ENCODE results near the gene BRI3BP.
"Not testable (repeated sequence)": the region's sequence is repeated elsewhere in the genome, so short reads cannot be mapped to it uniquely, and the experiment has no call there.

BRI3BP gene

DNA sequence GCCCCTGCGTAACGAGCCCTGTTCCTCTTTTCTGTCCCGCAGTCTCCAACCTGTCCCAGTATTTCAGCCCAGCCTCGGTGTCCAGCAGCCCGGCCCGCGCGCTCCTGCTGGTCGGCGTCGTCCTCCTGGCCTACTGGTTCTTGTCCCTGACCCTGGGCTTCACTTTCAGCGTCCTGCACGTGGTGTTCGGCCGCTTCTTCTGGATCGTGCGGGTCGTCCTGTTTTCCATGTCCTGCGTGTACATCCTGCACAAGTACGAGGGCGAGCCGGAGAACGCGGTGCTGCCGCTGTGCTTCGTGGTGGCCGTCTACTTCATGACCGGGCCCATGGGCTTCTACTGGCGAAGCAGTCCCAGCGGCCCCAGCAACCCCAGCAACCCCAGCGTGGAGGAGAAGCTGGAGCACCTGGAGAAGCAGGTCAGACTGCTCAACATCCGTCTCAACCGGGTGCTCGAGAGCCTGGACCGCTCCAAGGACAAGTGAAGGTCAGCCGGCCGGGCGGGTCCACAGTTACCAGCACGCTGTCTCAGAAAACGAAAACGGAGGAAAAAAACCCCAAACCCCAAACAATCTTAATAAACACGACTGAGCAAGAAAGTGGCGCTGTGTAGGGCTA lies 31.6 kb downstream of the BRI3BP start:
- no peak overlapping the region for H3K9ac ChIP-seq (ENCODE audit: low read depth, low read length)
- H3K36me3 ChIP-seq (ENCODE audit: control insufficient read depth, insufficient read depth, low read length): peaks cover 18% of the 10 kb centered on the region
- no peaks in the 10 kb centered on the region for H3K27me3 ChIP-seq (ENCODE audit: control insufficient read depth, insufficient read depth, low read length)
- H3K27ac ChIP-seq (ENCODE audit: low read depth, low read length): no peak overlapping the region
- no peaks in the 10 kb centered on the region for H3K9me3 ChIP-seq (ENCODE audit: control insufficient read depth, insufficient read depth, low read length)
- no peak overlapping the region for H3K4me3 ChIP-seq (ENCODE audit: low read depth, low read length)
- no peaks in the 10 kb centered on the region for H3K4me1 ChIP-seq (ENCODE audit: control insufficient read depth, insufficient read depth, low read length)

DNA sequence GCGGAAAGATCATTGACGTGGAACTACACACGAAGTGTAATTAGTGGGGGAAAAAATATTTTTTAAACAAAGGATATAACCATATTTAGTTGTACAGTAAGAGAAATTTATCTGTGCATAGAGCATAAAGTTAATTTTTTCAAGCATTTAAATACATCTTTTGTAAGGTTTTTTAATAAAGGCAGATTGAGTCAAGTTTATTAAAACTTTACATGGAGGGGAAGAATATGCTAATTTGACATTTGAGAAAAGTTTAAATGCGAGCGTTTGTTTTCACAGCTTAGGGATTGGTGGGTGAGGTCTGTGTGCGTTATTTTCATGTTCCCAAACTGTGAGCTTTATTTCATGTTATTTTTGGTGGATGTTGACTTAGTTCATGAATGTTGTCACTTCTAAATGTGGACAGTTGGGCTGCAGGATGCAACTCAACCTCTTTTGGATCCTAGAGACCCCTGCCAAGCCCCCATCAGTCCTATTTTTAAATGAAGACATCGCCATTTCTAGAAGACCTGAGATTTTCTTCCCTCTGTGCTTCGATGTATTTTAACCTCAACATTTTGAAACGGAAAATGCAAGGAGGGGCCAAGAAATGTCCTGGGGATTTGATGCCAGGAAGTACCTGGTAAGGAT lies 32.3 kb downstream of the BRI3BP start:
- Histone ChIP-seq H3K9ac (ENCODE audit: low read depth, low read length) (no peak overlapping the region), H3K36me3 (ENCODE audit: control insufficient read depth, insufficient read depth, low read length) (peaks cover 18% of the 10 kb centered on the region), H3K4me1 (ENCODE audit: control insufficient read depth, insufficient read depth, low read length) (no peaks in the 10 kb centered on the region), H3K27me3 (ENCODE audit: control insufficient read depth, insufficient read depth, low read length) (no peaks in the 10 kb centered on the region), H3K4me3 (ENCODE audit: low read depth, low read length) (no peak overlapping the region), H3K27ac (ENCODE audit: low read depth, low read length) (no peak overlapping the region), H3K9me3 (ENCODE audit: control insufficient read depth, insufficient read depth, low read length) (no peaks in the 10 kb centered on the region)

DNA sequence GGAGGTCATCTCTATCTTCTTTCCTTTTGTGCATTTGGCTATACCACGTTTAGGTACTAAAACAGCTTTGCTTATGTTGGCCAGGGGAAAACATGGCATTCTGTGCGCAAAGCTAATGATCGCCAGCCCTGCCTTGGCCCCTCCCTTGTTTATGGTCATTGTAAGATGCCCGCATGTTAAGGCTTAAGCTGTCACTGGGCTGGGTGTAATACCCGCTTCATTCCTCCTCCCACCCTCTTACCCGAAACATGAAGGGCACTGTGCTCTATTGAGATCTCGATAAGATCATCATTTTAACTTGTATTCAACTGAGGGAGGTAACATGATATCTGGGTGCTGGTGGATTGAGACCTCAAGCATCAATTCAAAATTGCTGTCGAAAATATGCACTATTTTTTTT lies 34.7 kb downstream of the BRI3BP start:
- H3K4me3 ChIP-seq (ENCODE audit: low read depth, low read length): no peak overlapping the region
- no peak overlapping the region for H3K27ac ChIP-seq (ENCODE audit: low read depth, low read length)
- H3K36me3 ChIP-seq (ENCODE audit: control insufficient read depth, insufficient read depth, low read length): peaks cover 14% of the 10 kb centered on the region
- no peaks in the 10 kb centered on the region for H3K27me3 ChIP-seq (ENCODE audit: control insufficient read depth, insufficient read depth, low read length)
- H3K9me3 ChIP-seq (ENCODE audit: control insufficient read depth, insufficient read depth, low read length): no peaks in the 10 kb centered on the region
- no peak overlapping the region for H3K9ac ChIP-seq (ENCODE audit: low read depth, low read length)
- H3K4me1 ChIP-seq (ENCODE audit: control insufficient read depth, insufficient read depth, low read length): no peaks in the 10 kb centered on the region

DNA sequence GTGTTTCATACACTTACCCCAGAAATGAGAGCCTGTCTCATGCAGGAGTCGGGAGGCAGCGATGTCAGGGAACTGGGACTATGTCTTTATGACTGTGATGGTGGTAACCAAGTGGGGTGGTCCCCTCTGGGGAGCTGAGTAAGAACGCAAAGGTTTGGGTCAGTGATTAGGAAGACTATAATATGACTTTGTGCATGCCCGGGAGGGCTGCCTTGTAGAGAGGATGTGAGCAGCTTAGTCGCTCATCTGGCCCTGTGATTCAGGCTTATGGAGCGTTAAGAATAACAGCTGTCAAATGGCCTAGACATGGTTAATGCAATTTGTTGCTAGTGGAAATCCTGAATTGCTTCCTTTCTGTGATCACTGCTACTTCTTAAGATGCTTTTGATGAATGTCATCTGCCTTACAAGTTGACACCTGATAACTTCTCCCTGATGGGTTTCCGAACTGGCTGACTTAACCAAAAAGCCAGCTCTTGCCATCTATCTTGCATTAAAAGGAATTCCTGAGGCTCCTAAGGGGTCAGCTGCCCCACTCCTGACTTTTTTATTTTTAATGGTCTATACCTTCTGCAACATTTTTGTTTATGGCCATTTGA lies 36.4 kb downstream of the BRI3BP start:
- Histone ChIP-seq H3K4me3 (ENCODE audit: low read depth, low read length) (no peak overlapping the region), H3K9me3 (ENCODE audit: control insufficient read depth, insufficient read depth, low read length) (peaks cover 2% of the 10 kb centered on the region; the same call in 1 of the 2 replicates), H3K36me3 (ENCODE audit: control insufficient read depth, insufficient read depth, low read length) (peaks cover 10% of the 10 kb centered on the region), H3K27me3 (ENCODE audit: control insufficient read depth, insufficient read depth, low read length) (no peaks in the 10 kb centered on the region), H3K9ac (ENCODE audit: low read depth, low read length) (no peak overlapping the region), H3K27ac (ENCODE audit: low read depth, low read length) (no peak overlapping the region), H3K4me1 (ENCODE audit: control insufficient read depth, insufficient read depth, low read length) (no peaks in the 10 kb centered on the region)

DNA sequence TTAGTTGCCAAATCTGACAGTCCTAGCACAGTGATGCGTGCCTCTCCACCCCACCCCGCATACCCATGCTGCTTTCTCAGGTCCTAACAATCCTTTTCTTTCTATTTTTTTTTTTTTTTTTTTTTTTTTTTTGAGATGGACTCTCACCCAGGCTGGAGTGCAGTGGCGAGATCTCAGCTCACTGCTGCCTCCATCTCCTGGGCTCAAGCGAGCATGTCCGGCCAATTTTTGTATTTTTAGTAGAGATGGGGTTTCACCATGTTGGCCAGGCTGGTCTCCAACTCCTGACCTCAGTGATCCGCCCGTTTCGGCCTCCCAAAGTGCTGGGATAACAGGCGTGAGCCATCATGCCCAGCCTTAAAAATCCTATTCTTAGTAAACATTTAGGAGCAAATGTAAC lies 38.0 kb downstream of the BRI3BP start:
- H3K9me3 ChIP-seq (ENCODE audit: control insufficient read depth, insufficient read depth, low read length); H3K36me3 ChIP-seq (ENCODE audit: control insufficient read depth, insufficient read depth, low read length); H3K9ac ChIP-seq (ENCODE audit: low read depth, low read length); H3K27ac ChIP-seq (ENCODE audit: low read depth, low read length); H3K4me3 ChIP-seq (ENCODE audit: low read depth, low read length); H3K27me3 ChIP-seq (ENCODE audit: control insufficient read depth, insufficient read depth, low read length); H3K4me1 ChIP-seq (ENCODE audit: control insufficient read depth, insufficient read depth, low read length): not testable (repeated sequence)

DNA sequence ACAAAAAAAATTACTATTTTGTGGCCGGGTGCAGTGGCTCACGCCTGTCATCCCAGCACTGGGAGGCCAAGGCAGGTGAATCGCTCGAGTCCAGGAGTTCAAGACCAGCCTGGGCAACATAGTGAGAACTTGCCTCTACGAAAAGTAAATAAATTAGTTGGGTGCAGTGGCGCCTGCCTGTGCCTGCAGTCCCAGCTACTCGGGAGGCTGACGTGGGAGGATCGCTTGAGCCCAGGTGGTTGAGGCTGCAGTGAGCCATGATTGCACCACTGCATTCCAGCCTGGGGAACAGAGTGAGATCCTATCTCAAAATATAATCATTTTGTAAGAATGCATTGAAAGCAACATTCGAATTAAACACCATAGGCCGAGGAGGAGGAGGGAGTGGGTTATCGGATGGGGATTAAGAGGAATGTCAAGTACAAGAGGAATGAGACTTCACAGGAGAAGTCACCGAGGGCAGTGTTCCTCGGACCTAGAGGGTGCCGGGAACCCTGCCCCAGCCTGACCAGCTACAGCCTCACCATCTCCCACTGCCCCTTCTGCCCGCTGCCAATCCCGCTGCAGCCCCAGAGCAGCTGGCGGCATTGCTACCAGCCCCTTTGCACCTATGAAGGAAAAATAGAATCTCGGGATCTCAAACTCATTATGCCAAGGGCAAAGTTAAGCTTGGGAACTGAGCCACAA lies 39.2 kb downstream of the BRI3BP start:
- no peak overlapping the region for H3K27ac ChIP-seq (ENCODE audit: low read depth, low read length)
- no peak overlapping the region for H3K4me3 ChIP-seq (ENCODE audit: low read depth, low read length)
- H3K4me1 ChIP-seq (ENCODE audit: control insufficient read depth, insufficient read depth, low read length): no peaks in the 10 kb centered on the region
- H3K27me3 ChIP-seq (ENCODE audit: control insufficient read depth, insufficient read depth, low read length): no peaks in the 10 kb centered on the region
- H3K9me3 ChIP-seq (ENCODE audit: control insufficient read depth, insufficient read depth, low read length): peaks cover 4% of the 10 kb centered on the region; the same call in 1 of the 2 replicates
- no peak overlapping the region for H3K9ac ChIP-seq (ENCODE audit: low read depth, low read length)
- H3K36me3 ChIP-seq (ENCODE audit: control insufficient read depth, insufficient read depth, low read length): no peaks in the 10 kb centered on the region

DNA sequence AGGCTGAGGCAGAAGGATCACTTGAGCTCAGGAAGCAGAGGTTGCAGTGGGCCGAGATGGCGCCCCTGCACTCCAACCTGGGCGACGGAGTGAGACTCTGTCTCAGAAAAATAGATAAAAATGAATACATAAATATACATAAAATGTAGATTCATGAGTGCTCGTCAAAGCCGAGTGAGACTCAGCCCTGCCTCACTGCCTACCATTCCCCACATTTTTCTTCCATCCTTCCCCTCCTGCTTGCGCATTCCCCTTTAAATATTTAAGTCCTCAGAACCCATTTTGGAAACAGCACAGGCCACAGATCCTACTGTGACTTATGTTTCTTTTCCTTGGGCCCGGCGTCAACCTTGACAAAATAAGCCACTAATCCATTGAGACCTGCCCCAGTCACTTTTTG lies 39.8 kb downstream of the BRI3BP start:
- Histone ChIP-seq H3K36me3 (ENCODE audit: control insufficient read depth, insufficient read depth, low read length) (no peaks in the 10 kb centered on the region), H3K9me3 (ENCODE audit: control insufficient read depth, insufficient read depth, low read length) (peaks cover 4% of the 10 kb centered on the region; the same call in 1 of the 2 replicates), H3K4me3 (ENCODE audit: low read depth, low read length) (no peak overlapping the region), H3K27me3 (ENCODE audit: control insufficient read depth, insufficient read depth, low read length) (no peaks in the 10 kb centered on the region), H3K4me1 (ENCODE audit: control insufficient read depth, insufficient read depth, low read length) (no peaks in the 10 kb centered on the region), H3K9ac (ENCODE audit: low read depth, low read length) (no peak overlapping the region), H3K27ac (ENCODE audit: low read depth, low read length) (no peak overlapping the region)

DNA sequence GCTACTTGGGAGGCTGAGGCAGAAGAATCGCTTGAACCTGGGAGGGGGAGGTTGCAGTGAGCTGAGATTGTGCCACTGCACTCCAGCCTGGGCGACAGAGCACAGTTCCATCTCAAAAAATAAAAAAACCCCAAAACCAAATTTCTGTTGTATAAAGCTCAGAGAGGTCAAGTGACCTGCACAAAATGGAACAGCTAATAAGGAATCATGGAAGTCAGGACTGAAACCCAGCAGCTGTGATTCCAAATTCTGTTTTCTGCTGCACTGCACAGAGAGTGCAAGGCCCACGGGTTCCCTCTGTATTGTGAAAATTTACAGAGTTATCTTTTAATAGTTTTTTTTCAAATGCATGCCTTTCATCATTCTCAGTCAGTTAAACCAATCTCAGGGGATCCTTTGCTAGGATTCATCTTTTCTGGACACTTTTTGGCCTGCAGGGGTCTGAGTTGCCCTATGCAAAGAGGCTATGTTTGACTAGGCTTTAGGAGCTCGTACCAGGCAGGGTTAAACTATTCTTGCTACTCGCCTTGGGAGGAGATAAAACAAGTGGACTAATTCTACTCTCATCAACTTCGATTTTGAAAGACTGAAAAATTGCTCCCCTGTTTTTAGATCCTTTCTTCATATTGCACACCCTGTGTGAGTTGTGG lies 45.7 kb downstream of the BRI3BP start:
- Histone ChIP-seq H3K36me3 (ENCODE audit: control insufficient read depth, insufficient read depth, low read length) (no peaks in the 10 kb centered on the region), H3K4me1 (ENCODE audit: control insufficient read depth, insufficient read depth, low read length) (no peaks in the 10 kb centered on the region), H3K27ac (ENCODE audit: low read depth, low read length) (no peak overlapping the region), H3K27me3 (ENCODE audit: control insufficient read depth, insufficient read depth, low read length) (no peaks in the 10 kb centered on the region), H3K9me3 (ENCODE audit: control insufficient read depth, insufficient read depth, low read length) (peaks cover 4% of the 10 kb centered on the region; the same call in 1 of the 2 replicates), H3K9ac (ENCODE audit: low read depth, low read length) (no peak overlapping the region), H3K4me3 (ENCODE audit: low read depth, low read length) (no peak overlapping the region)

DNA sequence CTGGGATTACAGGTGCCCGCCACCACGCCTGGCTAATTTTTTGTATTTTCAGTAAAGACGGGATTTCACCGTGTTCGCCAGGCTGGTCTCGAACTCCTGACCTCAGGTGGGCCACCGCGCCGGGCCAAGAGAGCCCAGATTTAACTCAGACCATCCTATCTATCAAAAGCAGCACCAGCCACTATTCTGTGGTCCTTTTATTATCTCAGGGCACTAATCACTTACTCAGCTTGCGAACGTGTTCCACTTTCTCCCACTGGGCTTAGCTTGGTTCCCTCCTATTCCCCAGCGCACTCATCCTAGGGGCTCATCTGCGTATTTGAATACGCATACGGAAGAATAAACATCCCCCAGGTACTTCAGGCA lies 55.6 kb downstream of the BRI3BP start:
- Histone ChIP-seq H3K4me1 (ENCODE audit: control insufficient read depth, insufficient read depth, low read length) (no peaks in the 10 kb centered on the region; the same call in 1 of the 2 replicates), H3K4me3 (ENCODE audit: low read depth, low read length) (peak overlapping the region; percentile 61), H3K9me3 (ENCODE audit: control insufficient read depth, insufficient read depth, low read length) (no peaks in the 10 kb centered on the region), H3K27ac (ENCODE audit: low read depth, low read length) (peak overlapping the region; percentile 35), H3K9ac (ENCODE audit: low read depth, low read length) (no peak overlapping the region), H3K36me3 (ENCODE audit: control insufficient read depth, insufficient read depth, low read length) (no peaks in the 10 kb centered on the region), H3K27me3 (ENCODE audit: control insufficient read depth, insufficient read depth, low read length) (no peaks in the 10 kb centered on the region)

DNA sequence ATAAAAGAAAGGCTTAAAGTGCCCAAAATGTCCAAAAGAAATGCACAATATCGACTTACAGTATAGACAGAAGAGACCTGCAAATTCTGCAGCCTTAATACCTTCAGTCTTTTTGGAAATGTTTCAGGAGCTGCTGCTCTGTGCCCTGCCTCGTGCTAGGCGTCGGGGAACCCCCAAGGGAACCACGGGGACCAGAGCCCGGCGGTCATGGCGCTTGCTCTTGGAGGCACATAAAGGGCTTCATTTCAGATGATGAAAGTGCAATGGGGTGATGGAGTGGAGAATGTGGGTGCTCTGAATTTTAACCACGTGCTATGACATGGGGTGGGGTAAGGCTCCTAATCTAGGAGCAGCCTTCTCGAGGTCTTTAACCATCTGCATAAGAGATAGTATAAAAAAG lies 57.0 kb downstream of the BRI3BP start:
- H3K27me3 ChIP-seq (ENCODE audit: control insufficient read depth, insufficient read depth, low read length): no peaks in the 10 kb centered on the region
- H3K9ac ChIP-seq (ENCODE audit: low read depth, low read length): no peak overlapping the region
- H3K27ac ChIP-seq (ENCODE audit: low read depth, low read length): no peak overlapping the region
- no peak overlapping the region for H3K4me3 ChIP-seq (ENCODE audit: low read depth, low read length)
- no peaks in the 10 kb centered on the region; the same call in 1 of the 2 replicates for H3K4me1 ChIP-seq (ENCODE audit: control insufficient read depth, insufficient read depth, low read length)
- no peaks in the 10 kb centered on the region for H3K36me3 ChIP-seq (ENCODE audit: control insufficient read depth, insufficient read depth, low read length)
- no peaks in the 10 kb centered on the region for H3K9me3 ChIP-seq (ENCODE audit: control insufficient read depth, insufficient read depth, low read length)
